DMS 273 (cell line): ENCODE measurements around the gene SP140.
"Not testable (repeated sequence)": the region's sequence is repeated elsewhere in the genome, so short reads cannot be mapped to it uniquely, and the experiment has no call there.

Source experiments
- DNase-seq: peaks from one replicate; lab custom pipeline; 2025; ENCODE audit not compliant: unreplicated experiment; lab: John Stamatoyannopoulos, UW

The SP140 gene

GRCh38 chr2:230282936-230283335 lies 57.4 kb downstream of the SP140 start:
- DNase-seq: no peak

- DNase-seq: no peak
These were observed 60.5 kb downstream of the SP140 start for GRCh38 chr2:230286048-230286447.

- not testable (repeated sequence) for DNase-seq
These were observed 63.8 kb downstream of the SP140 start for GRCh38 chr2:230289311-230289710.

GRCh38 chr2:230295192-230295591 lies 69.7 kb downstream of the SP140 start:
- DNase-seq: no peak

GRCh38 chr2:230296917-230297316 lies 71.4 kb downstream of the SP140 start:
- no peak for DNase-seq

GRCh38 chr2:230299618-230300017 lies 74.1 kb downstream of the SP140 start:
- no peak for DNase-seq

GRCh38 chr2:230305416-230306275 lies 80.1 kb downstream of the SP140 start:
- no peak for DNase-seq

GRCh38 chr2:230306474-230306873 lies 80.9 kb downstream of the SP140 start:
- no peak for DNase-seq

- DNase-seq: no peak
These were observed 81.9 kb downstream of the SP140 start for GRCh38 chr2:230307485-230307884.

GRCh38 chr2:230308402-230309000 lies 83.0 kb downstream of the SP140 start:
- no peak for DNase-seq

- not testable (repeated sequence) for DNase-seq
These were observed 85.3 kb downstream of the SP140 start for GRCh38 chr2:230310792-230311191.

- not testable (repeated sequence) for DNase-seq
These were observed 86.1 kb downstream of the SP140 start for GRCh38 chr2:230311634-230312033.

- no peak for DNase-seq
These were observed 87.1 kb downstream of the SP140 start for GRCh38 chr2:230312638-230313037.

GRCh38 chr2:230317366-230317765 lies 91.8 kb downstream of the SP140 start:
- no peak for DNase-seq

- no peak for DNase-seq
These were observed 92.9 kb downstream of the SP140 start for GRCh38 chr2:230318190-230319121.

- no peak for DNase-seq
These were observed 93.8 kb downstream of the SP140 start for GRCh38 chr2:230319211-230319862.

- no peak for DNase-seq
These were observed 95.5 kb downstream of the SP140 start for GRCh38 chr2:230321031-230321430.

- no peak for DNase-seq
These were observed 97.2 kb downstream of the SP140 start for GRCh38 chr2:230322561-230323384.

- peak; percentile 27 for DNase-seq
These were observed 98.0 kb downstream of the SP140 start for GRCh38 chr2:230323385-230324106.
